HepG2 (cell line): Measurements from ENCODE around the gene TLCD1. TPM values are rescaled to one million over a fixed set of nuclear protein-coding genes. Genes with fewer than 3 reads are reported as not detected.

ENCODE experiments used
- BCL6 ChIP-seq: IDR thresholded peaks from 2 replicates; pipeline ENCODE4 v1.6.1; 2016; ENCODE audit warnings: missing genetic modification reagents, missing compliant biosample characterization
- CBFB ChIP-seq: sonication (generic); formaldehyde crosslinking; IDR thresholded peaks from 2 replicates; pipeline ENCODE4 v1.4.0; 2020; ENCODE audit warnings: missing genetic modification reagents
- FOXP1 ChIP-seq, 2 experiments: fragments of 450-650 bp in 1 of 2; IDR thresholded peaks; 2 replicates each; pipeline ENCODE4 v1.6.1; 2017 to 2018; ENCODE audit warnings: antibody characterized with exemption in 1 of 2
- HMGXB3 ChIP-seq: sonication (generic); formaldehyde crosslinking; IDR thresholded peaks from 2 replicates; pipeline ENCODE4 v1.4.0; 2020; ENCODE audit warnings: missing genetic modification reagents, borderline replicate concordance
- KDM1A ChIP-seq: IDR thresholded peaks from 2 replicates; pipeline ENCODE4 v1.6.1; 2016; ENCODE audit warnings: missing compliant biosample characterization
- KLF11 ChIP-seq: IDR thresholded peaks from 2 replicates; pipeline ENCODE4 v1.6.1; 2016; ENCODE audit warnings: missing compliant biosample characterization
- MAFF ChIP-seq: IDR thresholded peaks from 2 replicates; pipeline ENCODE4 v1.6.1; 2011; ENCODE audit warnings: low read depth, low read length, improper control_type of control experiment
- NFKB2 ChIP-seq: sonication (generic); formaldehyde crosslinking; IDR thresholded peaks from 2 replicates; pipeline ENCODE4 v1.4.0; 2020; ENCODE audit warnings: missing genetic modification reagents, borderline replicate concordance
- PHF21A ChIP-seq: sonication (generic); formaldehyde crosslinking; IDR thresholded peaks from 2 replicates; pipeline ENCODE4 v1.5.0; 2020; ENCODE audit warnings: mild to moderate bottlenecking, missing genetic modification reagents
- RFXANK ChIP-seq: IDR thresholded peaks from 2 replicates; pipeline ENCODE4 v1.6.1; 2016
- SETDB1 ChIP-seq: sonication (generic); formaldehyde crosslinking; IDR thresholded peaks from 2 replicates; pipeline ENCODE4 v1.5.1; 2020; ENCODE audit warnings: missing genetic modification reagents, mild to moderate bottlenecking, borderline replicate concordance
- SP1 ChIP-seq, 2 experiments: fragments of 450-650 bp in 1 of 2; sonication (generic) in 1 of 2; formaldehyde crosslinking in 1 of 2; IDR thresholded peaks; 2 replicates each; pipeline versions ENCODE4 v1.4.0 to v1.6.1; 2016 to 2020; ENCODE audit warnings: missing genetic modification reagents in 1 of 2
- TCF7L2 ChIP-seq: IDR thresholded peaks from 2 replicates; pipeline ENCODE4 v1.6.1; 2011; ENCODE audit warnings: mild to moderate bottlenecking, low read depth, low read length, moderate library complexity
- ZNF331 ChIP-seq: sonication (generic); formaldehyde crosslinking; IDR thresholded peaks from 2 replicates; pipeline ENCODE4 v1.4.0; 2020; ENCODE audit warnings: missing genetic modification reagents
- ZNF761 ChIP-seq: sonication (generic); formaldehyde crosslinking; conservative IDR thresholded peaks from 2 replicates; pipeline ENCODE4 v1.4.0; 2020; ENCODE audit warnings: mild to moderate bottlenecking, missing genetic modification reagents
- polyA plus RNA-seq, 8 experiments: library from polyadenylated mRNA; depleted of rRNA in 3 of 8; stranded (reverse) in 7 of 8; unstranded in 1 of 8; fragments of >200 nt; fragmentation: Illumina TruSeq in 4 of 8; extraction: Trizol in 4 of 8; gene quantifications; 2 replicates each; pipeline versions ENCODE4 v1.2.1 to v1.2.3, GENCODE V29; 2011 to 2016; ENCODE audit warnings: low read depth in 4 of 8, missing spikeins in 1 of 8, mixed read lengths in 1 of 8; ENCODE audit not compliant: insufficient read depth in 1 of 8
- total RNA-seq, 5 experiments: library from RNA; depleted of rRNA; stranded (reverse); fragments of >200 nt; fragmentation: Illumina TruSeq; extraction: Trizol; gene quantifications; 2 replicates each; pipeline ENCODE4 v1.2.3, GENCODE V29; 2016; ENCODE audit warnings: low read depth in 1 of 5
- TF ChIP-seq, protein P1 (sequence below): sonication (generic); formaldehyde crosslinking; IDR thresholded peaks from 2 replicates; pipeline ENCODE4 v1.8.0; 2022; ENCODE audit warnings: missing genetic modification reagents, mild to moderate bottlenecking, borderline replicate concordance
- TF ChIP-seq, protein P2 (sequence below): sonication (generic); formaldehyde crosslinking; IDR thresholded peaks from 2 replicates; pipeline ENCODE4 v1.5.1; 2020; ENCODE audit warnings: mild to moderate bottlenecking, missing genetic modification reagents
- TF ChIP-seq, protein P3 (sequence below): sonication (generic); formaldehyde crosslinking; IDR thresholded peaks from 2 replicates; pipeline ENCODE4 v1.8.1; 2022; ENCODE audit warnings: low read depth, mild to moderate bottlenecking, missing genetic modification reagents

TLCD1 gene
- total and polyA plus RNA-seq, 2 of the 13 experiments (the other 11 are each of a cell fraction or from before 2014, with no cell fraction given), result 14.9 to 19.6 TPM

- no peak; the same call in 1 of the 2 replicates for TF ChIP-seq HMGXB3 (CRISPR knock-in tag)
- TF ChIP-seq SETDB1 (CRISPR knock-in tag), result no peak
- TF ChIP-seq NFKB2 (CRISPR knock-in tag), result peak; percentile 62; the same call in 1 of the 2 replicates
- no peak for TF ChIP-seq MAFF
- TF ChIP-seq BCL6 (CRISPR knock-in tag), result no peak
- TF ChIP-seq FOXP1 (IDR thresholded peaks at IDR 0.05), result no peak
- no peak for TF ChIP-seq FOXP1 (CRISPR knock-in tag; IDR thresholded peaks at IDR 0.05)
- TF ChIP-seq, protein P1, sequence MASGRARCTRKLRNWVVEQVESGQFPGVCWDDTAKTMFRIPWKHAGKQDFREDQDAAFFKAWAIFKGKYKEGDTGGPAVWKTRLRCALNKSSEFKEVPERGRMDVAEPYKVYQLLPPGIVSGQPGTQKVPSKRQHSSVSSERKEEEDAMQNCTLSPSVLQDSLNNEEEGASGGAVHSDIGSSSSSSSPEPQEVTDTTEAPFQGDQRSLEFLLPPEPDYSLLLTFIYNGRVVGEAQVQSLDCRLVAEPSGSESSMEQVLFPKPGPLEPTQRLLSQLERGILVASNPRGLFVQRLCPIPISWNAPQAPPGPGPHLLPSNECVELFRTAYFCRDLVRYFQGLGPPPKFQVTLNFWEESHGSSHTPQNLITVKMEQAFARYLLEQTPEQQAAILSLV (CRISPR knock-in tag), result peak; percentile 81; the same call in 1 of the 2 replicates
- no peak for TF ChIP-seq TCF7L2
- TF ChIP-seq ZNF761 (CRISPR knock-in tag), result no peak; the same call in 1 of the 2 replicates
- TF ChIP-seq, protein P2, sequence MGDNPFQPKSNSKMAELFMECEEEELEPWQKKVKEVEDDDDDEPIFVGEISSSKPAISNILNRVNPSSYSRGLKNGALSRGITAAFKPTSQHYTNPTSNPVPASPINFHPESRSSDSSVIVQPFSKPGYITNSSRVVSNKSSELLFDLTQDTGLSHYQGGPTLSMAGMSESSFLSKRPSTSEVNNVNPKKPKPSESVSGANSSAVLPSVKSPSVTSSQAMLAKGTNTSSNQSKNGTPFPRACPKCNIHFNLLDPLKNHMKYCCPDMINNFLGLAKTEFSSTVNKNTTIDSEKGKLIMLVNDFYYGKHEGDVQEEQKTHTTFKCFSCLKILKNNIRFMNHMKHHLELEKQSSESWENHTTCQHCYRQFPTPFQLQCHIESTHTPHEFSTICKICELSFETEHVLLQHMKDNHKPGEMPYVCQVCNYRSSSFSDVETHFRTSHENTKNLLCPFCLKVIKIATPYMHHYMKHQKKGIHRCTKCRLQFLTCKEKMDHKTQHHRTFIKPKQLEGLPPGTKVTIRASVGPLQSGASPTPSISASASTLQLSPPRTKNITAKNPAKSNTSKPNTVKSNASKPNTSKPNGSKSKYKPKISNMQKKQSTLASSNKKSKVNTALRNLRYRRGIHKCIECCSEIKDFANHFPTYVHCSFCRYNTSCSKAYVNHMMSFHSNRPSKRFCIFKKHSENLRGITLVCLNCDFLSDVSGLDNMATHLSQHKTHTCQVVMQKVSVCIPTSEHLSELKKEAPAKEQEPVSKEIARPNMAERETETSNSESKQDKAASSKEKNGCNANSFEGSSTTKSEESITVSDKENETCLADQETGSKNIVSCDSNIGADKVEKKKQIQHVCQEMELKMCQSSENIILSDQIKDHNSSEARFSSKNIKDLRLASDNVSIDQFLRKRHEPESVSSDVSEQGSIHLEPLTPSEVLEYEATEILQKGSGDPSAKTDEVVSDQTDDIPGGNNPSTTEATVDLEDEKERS (CRISPR knock-in tag), result no peak
- no peak for TF ChIP-seq SP1 (IDR thresholded peaks at IDR 0.05)
- TF ChIP-seq SP1 (CRISPR knock-in tag; IDR thresholded peaks at IDR 0.05), result no peak; the same call in none of the 2 replicates
- no peak; the same call in 1 of the 2 replicates for TF ChIP-seq PHF21A
- no peak for TF ChIP-seq CBFB (CRISPR knock-in tag)
- TF ChIP-seq RFXANK (CRISPR knock-in tag), result no peak
- TF ChIP-seq KLF11 (CRISPR knock-in tag), result no peak
- TF ChIP-seq, protein P3, sequence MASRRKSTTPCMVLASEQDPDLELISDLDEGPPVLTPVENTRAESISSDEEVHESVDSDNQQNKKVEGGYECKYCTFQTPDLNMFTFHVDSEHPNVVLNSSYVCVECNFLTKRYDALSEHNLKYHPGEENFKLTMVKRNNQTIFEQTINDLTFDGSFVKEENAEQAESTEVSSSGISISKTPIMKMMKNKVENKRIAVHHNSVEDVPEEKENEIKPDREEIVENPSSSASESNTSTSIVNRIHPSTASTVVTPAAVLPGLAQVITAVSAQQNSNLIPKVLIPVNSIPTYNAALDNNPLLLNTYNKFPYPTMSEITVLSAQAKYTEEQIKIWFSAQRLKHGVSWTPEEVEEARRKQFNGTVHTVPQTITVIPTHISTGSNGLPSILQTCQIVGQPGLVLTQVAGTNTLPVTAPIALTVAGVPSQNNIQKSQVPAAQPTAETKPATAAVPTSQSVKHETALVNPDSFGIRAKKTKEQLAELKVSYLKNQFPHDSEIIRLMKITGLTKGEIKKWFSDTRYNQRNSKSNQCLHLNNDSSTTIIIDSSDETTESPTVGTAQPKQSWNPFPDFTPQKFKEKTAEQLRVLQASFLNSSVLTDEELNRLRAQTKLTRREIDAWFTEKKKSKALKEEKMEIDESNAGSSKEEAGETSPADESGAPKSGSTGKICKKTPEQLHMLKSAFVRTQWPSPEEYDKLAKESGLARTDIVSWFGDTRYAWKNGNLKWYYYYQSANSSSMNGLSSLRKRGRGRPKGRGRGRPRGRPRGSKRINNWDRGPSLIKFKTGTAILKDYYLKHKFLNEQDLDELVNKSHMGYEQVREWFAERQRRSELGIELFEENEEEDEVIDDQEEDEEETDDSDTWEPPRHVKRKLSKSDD (CRISPR knock-in tag), result no peak
- TF ChIP-seq KDM1A, result no peak
- no peak; the same call in 1 of the 2 replicates for TF ChIP-seq ZNF331 (CRISPR knock-in tag)
These were observed 17.4 kb upstream of the TLCD1 start, which contains the start of gene TRAF4 (continued) for GRCh38 chr17:28743243-28744103.
